HG03571 (cell line): ENCODE results near the gene ZBTB46.

Experiments used
- ATAC-seq: cut with Tn5 transposase; IDR thresholded peaks from one replicate; pipeline ENCODE4 v1.9.1; 2021; ENCODE audit not compliant: unreplicated experiment

The ZBTB46 gene

GRCh38 chr20:63748070-63748933, 82.8 kb downstream of the ZBTB46 start:
- no peak for ATAC-seq

GRCh38 chr20:63747622-63748069, 83.4 kb downstream of the ZBTB46 start:
- no peak for ATAC-seq

- ATAC-seq, result no peak
Measured at GRCh38 chr20:63746751-63747315, 84.2 kb downstream of the ZBTB46 start.

GRCh38 chr20:63745961-63746731, 84.9 kb downstream of the ZBTB46 start:
- ATAC-seq, result no peak

DNA sequence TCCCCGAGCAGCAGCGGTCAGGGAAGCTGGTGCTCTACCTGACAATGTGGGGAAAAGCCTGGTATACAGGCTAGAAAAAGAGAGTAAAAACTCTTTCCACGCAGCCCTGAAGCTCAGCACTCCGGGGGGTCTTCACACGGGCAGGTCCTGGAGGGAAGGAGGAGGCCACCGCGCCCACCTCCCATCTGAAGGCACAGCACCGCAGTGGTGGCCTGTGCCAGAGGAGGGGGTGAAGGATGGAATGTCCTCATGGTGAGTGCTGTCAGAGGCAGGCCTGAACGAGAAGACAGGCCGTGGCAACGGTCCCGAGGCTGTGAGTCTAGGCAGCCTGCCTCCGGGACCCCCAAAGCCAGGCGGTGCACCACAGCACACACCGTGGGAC, 85.6 kb downstream of the ZBTB46 start:
- no peak for ATAC-seq

DNA sequence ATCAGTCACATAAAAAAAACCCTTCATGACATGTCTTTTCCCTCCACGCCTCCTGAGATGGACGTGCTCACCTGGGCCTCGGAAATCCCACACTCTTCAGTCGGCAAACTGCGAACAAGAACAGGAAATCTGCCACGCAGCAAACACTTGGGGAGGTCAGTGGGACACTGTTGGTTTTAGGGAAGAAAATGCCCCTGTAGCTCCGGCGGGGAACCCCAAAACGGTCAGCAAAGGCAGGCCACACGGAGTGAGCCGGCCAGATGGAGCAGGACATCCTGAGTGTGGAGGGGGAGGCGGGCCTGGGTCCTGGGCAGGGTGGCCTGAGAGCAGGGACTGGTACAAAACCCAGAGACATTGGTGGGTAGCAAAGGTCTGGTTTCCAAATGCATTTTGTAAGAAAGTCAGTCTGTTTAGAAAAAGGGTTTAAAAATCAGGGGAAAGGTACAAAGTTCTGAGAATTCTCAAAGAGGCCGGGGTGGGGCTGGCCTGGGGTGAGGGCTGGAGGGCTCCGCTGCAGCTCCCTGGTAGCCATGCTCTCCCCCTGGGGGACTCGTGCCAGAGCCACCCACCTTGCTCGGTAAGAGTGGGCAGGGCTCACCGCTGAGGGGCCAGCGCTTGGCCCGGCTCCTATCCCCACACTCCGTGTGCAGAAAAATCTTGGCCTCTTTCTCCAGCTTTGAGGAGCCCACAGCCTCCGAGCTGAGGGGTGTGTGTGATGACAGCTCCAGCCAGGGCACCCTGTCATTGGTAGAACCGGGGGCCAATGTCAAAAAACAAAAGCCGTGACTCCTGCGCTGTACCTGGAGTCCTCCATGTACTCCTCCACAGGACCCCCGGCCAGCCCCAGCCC, 86.3 kb downstream of the ZBTB46 start:
- ATAC-seq, result no peak

DNA sequence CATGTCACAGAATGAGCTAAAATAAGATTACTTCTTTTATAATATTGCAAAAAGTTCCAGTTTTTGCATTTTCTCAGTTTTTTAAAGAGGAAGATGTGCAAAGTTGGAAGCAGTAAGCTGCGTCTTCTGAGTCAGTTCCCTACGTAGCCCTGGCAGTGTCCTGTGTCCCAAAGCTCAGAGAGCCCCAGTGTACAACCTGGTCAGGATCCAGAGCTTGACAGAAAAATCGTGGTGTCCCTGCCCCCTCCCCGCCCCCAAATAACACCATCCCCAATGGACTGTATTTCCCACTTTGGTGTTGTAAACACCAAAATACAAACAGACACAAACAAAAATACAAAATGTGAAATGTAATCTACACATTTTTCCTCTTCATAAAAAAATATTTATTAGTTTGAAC, 86.9 kb downstream of the ZBTB46 start:
- ATAC-seq, result no peak

- no peak for ATAC-seq
Measured at GRCh38 chr20:63743210-63743970, 87.7 kb downstream of the ZBTB46 start.

- ATAC-seq, result no peak
Measured at GRCh38 chr20:63742381-63743024, 88.6 kb downstream of the ZBTB46 start.

- no peak for ATAC-seq
Measured at GRCh38 chr20:63741676-63742380, 89.2 kb downstream of the ZBTB46 start.

- no peak for ATAC-seq
Measured at GRCh38 chr20:63741354-63741675, 89.7 kb downstream of the ZBTB46 start.

DNA sequence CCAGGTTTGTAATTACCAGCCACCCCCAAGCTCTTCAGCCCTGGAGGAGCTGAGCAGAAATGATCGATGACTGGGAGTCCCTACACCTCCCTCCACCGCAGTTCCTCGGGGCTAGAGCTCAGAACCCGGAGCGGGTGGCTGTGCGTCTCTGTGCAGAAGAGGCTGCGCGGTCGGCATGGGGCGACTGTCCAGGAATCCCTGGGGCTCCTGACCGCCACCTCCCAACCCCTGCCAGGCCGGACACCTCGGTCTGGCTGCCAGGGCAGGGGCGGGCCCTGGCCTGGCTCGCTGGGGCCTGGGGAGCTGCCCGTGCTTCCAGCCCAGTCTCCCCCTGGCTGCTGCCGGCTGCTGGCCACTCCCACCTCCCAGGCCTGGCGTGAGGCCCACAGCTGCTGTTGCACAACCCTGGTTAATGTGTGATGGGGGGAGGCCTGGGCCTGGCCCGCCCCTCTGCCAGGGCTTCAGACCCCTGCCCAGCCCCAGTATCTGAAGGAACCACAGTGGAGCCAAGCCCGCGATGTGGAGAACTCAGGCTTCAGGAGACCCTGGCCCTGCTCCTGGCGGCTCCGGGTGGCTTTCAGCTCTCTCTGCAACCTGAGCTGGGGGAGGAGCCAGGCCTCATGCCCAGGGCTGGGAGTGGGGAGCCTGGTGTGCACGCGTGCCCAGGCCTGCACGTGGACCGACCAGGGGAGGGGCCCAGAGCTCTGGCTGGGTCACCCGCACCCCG, 90.3 kb downstream of the ZBTB46 start:
- ATAC-seq, result no peak

DNA sequence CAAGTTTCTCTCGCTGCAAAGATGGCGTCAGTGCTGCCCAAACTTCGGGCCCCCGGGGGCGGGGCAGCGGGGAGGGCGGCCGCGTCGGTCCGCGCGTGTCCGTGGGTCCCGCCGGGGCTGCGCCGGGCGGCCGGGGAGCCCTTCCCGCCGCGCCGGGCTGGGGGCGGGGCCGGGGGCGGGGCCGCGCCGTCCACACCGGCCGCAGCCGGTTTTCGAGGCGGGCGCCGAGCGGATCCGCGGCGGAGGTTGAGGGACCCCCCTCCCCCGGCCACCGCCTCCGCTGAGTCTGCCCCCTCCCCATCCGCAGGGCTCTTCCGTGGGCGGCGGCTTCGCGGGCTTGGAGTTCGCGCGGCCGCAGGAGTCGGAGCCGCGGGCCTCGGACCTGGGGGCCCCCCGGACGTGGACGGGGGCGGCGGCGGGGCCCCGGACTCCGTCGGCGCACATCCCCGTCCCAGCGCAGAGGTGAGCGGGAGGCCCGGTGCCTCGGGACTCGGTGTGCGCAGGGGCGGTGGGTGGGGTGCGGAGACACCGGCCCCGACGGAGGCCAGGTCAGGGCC, 90.9 kb downstream of the ZBTB46 start:
- ATAC-seq, result no peak

GRCh38 chr20:63739130-63740069, 91.7 kb downstream of the ZBTB46 start, which contains the start of gene SLC2A4RG:
Gene SLC2A4RG (plus strand): TSS chr20:63739776. CDS start chr20:63739913, 137 bp downstream.
- ATAC-seq, result no peak

DNA sequence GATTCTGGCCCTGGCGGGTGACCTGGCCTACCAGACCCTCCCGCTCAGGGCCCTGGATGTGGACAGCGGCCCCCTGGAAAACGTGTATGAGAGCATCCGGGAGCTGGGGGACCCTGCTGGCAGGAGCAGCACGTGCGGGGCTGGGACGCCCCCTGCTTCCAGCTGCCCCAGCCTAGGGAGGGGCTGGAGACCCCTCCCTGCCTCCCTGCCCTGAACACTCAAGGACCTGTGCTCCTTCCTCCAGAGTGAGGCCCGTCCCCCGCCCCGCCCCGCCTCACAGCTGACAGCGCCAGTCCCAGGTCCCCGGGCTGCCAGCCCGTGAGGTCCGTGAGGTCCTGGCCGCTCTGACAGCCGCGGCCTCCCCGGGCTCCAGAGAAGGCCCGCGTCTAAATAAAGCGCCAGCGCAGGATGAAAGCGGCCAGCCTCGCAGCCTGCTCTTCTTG, 92.4 kb downstream of the ZBTB46 start:
- ATAC-seq, result no peak

DNA sequence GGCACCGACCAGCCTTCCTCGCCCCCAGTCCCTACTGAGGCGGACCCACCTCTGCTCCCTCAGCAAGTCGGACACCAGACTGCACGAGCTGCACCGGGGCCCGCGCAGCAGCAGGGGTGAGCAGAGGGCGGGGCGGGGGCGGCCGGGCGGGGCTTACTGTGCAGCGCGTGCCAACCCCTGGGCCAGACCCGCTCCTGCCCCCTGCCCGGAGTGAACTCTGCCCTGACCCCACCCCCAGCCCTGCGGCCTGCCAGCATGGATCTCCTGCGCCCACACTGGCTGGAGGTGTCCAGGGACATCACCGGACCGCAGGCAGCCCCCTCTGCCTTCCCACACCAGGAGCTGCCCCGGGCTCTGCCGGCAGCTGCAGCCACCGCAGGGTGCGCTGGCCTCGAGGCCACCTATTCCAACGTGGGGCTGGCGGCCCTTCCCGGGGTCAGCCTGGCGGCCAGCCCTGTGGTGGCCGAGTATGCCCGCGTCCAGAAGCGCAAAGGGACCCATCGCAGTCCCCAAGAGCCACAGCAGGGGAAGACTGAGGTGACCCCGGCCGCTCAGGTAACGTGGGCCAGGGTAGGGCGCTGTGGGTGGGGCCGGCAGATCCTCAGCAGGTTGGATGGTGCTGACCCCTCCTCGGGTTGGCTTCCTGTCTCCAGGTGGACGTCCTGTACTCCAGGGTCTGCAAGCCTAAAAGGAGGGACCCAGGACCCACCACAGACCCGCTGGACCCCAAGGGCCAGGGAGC, 92.9 kb downstream of the ZBTB46 start:
- ATAC-seq, result no peak

- ATAC-seq, result no peak
Measured at GRCh38 chr20:63737695-63737944, 93.4 kb downstream of the ZBTB46 start.
